Stimulated activated CD4-positive, alpha-beta T cell treated with anti-CD3 and anti-CD28 coated beads, Interleukin-4, amount 100 ng/mL, for 48 hours (primary cell): ENCODE results near the gene SIPA1.
A peak's percentile ranks its signal among the peaks of the same experiment; 100 is the strongest.
"Not testable (repeated sequence)": the region's sequence is repeated elsewhere in the genome, so short reads cannot be mapped to it uniquely, and the experiment has no call there.

Experiments
- DNase-seq, 2 donors: peaks; one replicate each; pipeline ENCODE4 v3.0.0-alpha.2; 2020; ENCODE audit warnings: low read depth in 2 of 2

Gene SIPA1

GRCh38 chr11:65660038-65660437, 22.1 kb downstream of the SIPA1 start:
- DNase-seq: no peak

- DNase-seq: not testable (repeated sequence)
These were observed 23.0 kb downstream of the SIPA1 start for GRCh38 chr11:65660908-65661307.

GRCh38 chr11:65661599-65662246, 23.8 kb downstream of the SIPA1 start:
- no peak for DNase-seq

GRCh38 chr11:65662247-65662798, 24.4 kb downstream of the SIPA1 start:
- DNase-seq: no peak

GRCh38 chr11:65662799-65663638, 25.1 kb downstream of the SIPA1 start, which contains the start of gene RELA:
TSS of gene RELA (minus strand) at chr11:65662916. CDS start at chr11:65662832, 84 bp downstream.
- peak; percentile 83 to 87 for DNase-seq

GRCh38 chr11:65663639-65664200, 25.8 kb downstream of the SIPA1 start:
- DNase-seq: peak in 1 of 2 donors; percentile 49

GRCh38 chr11:65672180-65672860, 34.4 kb downstream of the SIPA1 start:
- DNase-seq: no peak

GRCh38 chr11:65672982-65673381, 35.1 kb downstream of the SIPA1 start:
- no peak for DNase-seq

- DNase-seq: no peak
These were observed 42.4 kb downstream of the SIPA1 start for GRCh38 chr11:65680192-65680743.

GRCh38 chr11:65683480-65683879, 45.6 kb downstream of the SIPA1 start:
- DNase-seq: not testable (repeated sequence)

GRCh38 chr11:65685981-65686380, 48.1 kb downstream of the SIPA1 start:
- no peak for DNase-seq

GRCh38 chr11:65691847-65692246, 53.9 kb downstream of the SIPA1 start:
- not testable (repeated sequence) for DNase-seq

- DNase-seq: no peak
These were observed 54.5 kb downstream of the SIPA1 start for GRCh38 chr11:65692367-65692766.

GRCh38 chr11:65695459-65696241, 57.7 kb downstream of the SIPA1 start:
- no peak for DNase-seq

- no peak for DNase-seq
These were observed 59.1 kb downstream of the SIPA1 start for GRCh38 chr11:65696802-65697552.

- DNase-seq: no peak
These were observed 60.3 kb downstream of the SIPA1 start for GRCh38 chr11:65698205-65698604.

- DNase-seq: no peak
These were observed 61.4 kb downstream of the SIPA1 start for GRCh38 chr11:65699306-65699705.

- no peak for DNase-seq
These were observed 62.5 kb downstream of the SIPA1 start for GRCh38 chr11:65700399-65700798.
